Stimulated activated CD4-positive, alpha-beta T cell treated with anti-CD3 and anti-CD28 coated beads, Interleukin-4, amount 100 ng/mL, for 4 hours (primary cell): ENCODE results near the gene FLII.

Source experiments
- DNase-seq, 2 experiments: peaks; one replicate each; pipeline ENCODE4 v3.0.0-alpha.2; 2020

FLII gene

GRCh38 chr17:18213666-18214270, 44.8 kb downstream of the FLII start:
- no peak for DNase-seq

- DNase-seq = no peak
These were observed 50.4 kb downstream of the FLII start for GRCh38 chr17:18208092-18208491.

- no peak for DNase-seq
These were observed 51.6 kb downstream of the FLII start for GRCh38 chr17:18206962-18207361.

DNA sequence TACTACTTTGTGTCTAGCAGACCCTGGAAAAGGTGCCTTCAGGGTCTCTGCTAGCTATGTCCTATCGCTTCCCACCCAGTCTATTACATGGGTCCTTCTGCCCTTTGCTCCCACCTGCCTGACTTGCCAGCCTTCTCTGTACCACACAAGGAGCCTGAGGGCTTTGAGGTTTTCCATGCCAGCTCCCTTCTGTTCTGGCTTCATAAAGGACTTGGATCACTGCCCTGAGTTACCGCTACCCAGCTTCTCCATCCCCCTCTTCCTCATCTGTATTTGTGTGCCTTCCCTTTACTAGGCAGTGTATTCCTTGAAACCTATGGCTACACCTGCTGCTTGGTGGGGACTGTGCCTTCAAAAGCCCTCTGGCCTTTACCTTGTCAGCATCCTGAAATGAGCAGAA, 52.7 kb downstream of the FLII start:
- no peak for DNase-seq

DNA sequence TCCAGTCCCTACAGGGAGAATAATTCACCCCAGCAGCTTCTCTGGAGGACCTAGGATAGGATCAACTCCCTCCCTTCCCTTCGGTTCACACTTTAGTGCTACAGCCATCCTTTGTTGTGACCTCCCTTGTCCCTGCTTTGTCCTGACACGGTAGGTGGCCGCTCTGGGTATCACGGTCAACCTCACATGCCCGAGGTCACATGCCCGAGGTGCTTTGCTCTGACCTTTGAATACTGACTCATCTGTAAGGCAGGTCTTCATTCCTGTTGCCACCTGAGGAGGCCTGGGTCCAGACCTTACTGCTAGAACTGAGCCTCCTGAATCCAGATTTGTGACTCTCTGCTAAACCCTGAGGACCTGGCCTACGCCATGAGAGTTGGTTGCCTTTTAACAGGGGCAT, 55.2 kb downstream of the FLII start:
- no peak for DNase-seq

- DNase-seq = no peak
These were observed 57.4 kb downstream of the FLII start for GRCh38 chr17:18201108-18201507.

- DNase-seq = no peak
These were observed 60.0 kb downstream of the FLII start for GRCh38 chr17:18198530-18198929.

GRCh38 chr17:18197535-18198194, 60.9 kb downstream of the FLII start:
- no peak for DNase-seq

DNA sequence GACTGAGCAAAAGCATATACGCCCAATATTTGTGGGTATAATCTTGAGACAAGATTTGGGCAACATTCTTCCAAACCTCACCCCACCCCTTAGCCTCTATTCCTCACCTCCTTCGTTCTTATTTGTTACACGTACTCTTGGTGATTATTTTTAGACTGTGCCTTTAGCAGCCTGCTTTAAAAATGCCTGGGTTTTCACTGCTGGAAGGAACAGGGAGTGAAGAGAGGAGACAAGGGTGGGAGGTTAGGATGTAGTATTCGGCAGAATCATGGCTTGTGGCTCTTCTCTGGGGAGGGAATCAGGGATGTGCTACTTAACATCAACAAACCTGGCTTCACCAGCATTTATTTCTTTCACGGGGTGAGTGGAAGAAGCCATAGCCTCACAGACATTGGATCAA, 63.3 kb downstream of the FLII start:
- no peak for DNase-seq
